ENCODE measurements around the gene GSTM1.

GSTM1 gene

GRCh38 chr1:109732390-109732881 lies 44.8 kb downstream of the GSTM1 start:
- peak; percentile 15 for DNase-seq

GRCh38 chr1:109733236-109733870 lies 45.7 kb downstream of the GSTM1 start:
- no peak for DNase-seq

GRCh38 chr1:109739738-109740614 lies 52.4 kb downstream of the GSTM1 start:
- DNase-seq: peak; percentile 79

GRCh38 chr1:109740615-109741373 lies 53.2 kb downstream of the GSTM1 start, which contains the start of gene GSTM3:
TSS of gene GSTM3 (minus strand) at chr1:109741038. CDS start at chr1:109740287, 751 bp downstream.
- peak; percentile 36 for DNase-seq

Data from NCI-H1105 treated with DMSO at 0.1 percent for 48 hours (cell line).